Loucy (cell line): ENCODE data around the gene CLEC2L.

ENCODE experiments used
- H2AFZ ChIP-seq: fragments of 200-600 bp; sonication (generic); 2 replicates; pipeline ENCODE4 v1.6.0; 2016; ENCODE audit warnings: antibody characterized with exemption, mild to moderate bottlenecking, low read length, moderate library complexity
- H3F3A ChIP-seq: fragments of 200-600 bp; 2 replicates; pipeline ENCODE4 v1.6.0; 2016; ENCODE audit warnings: antibody characterized with exemption, low read depth, mild to moderate bottlenecking
- H3K27me3 ChIP-seq: fragments of 200-600 bp; sonication (generic); 2 replicates; pipeline ENCODE4 v1.6.1; 2014; ENCODE audit warnings: low read length, mild to moderate bottlenecking; ENCODE audit not compliant: insufficient read depth, poor library complexity, severe bottlenecking
- H3K36me3 ChIP-seq: fragments of 200-600 bp; sonication (generic); 2 replicates; pipeline ENCODE4 v1.6.1; 2016; ENCODE audit warnings: low read length; ENCODE audit not compliant: insufficient read depth
- H3K4me1 ChIP-seq: fragments of 200-600 bp; sonication (generic); 2 replicates; pipeline ENCODE4 v1.5.1; 2014; ENCODE audit warnings: low read length, mild to moderate bottlenecking; ENCODE audit not compliant: insufficient read depth, poor library complexity, severe bottlenecking
- H3K4me2 ChIP-seq: fragments of 200-600 bp; sonication (generic); 2 replicates; pipeline ENCODE4 v1.6.0; 2014; ENCODE audit warnings: antibody characterized with exemption, low read length, low read depth, mild to moderate bottlenecking; ENCODE audit not compliant: poor library complexity, severe bottlenecking
- H3K4me3 ChIP-seq: fragments of 200-600 bp; sonication (generic); 2 replicates; pipeline ENCODE4 v1.5.1; 2014; ENCODE audit warnings: low read length, mild to moderate bottlenecking, mixed read lengths; ENCODE audit not compliant: poor library complexity, severe bottlenecking
- H3K79me2 ChIP-seq: fragments of 200-600 bp; sonication (generic); 2 replicates; pipeline ENCODE4 v1.6.1; 2014; ENCODE audit warnings: low read length; ENCODE audit not compliant: insufficient read depth
- H3K9ac ChIP-seq: fragments of 200-600 bp; sonication (generic); 2 replicates; pipeline ENCODE4 v1.6.0; 2014; ENCODE audit warnings: mild to moderate bottlenecking, low read depth, low read length, moderate library complexity; ENCODE audit not compliant: poor library complexity, severe bottlenecking
- H3K9me2 ChIP-seq: fragments of 200-600 bp; sonication (generic); replicated peaks from 2 replicates; pipeline ENCODE4 v1.6.1; 2016; ENCODE audit warnings: low read depth, low read length, mixed read lengths
- H3K9me3 ChIP-seq: fragments of 200-600 bp; sonication (generic); 2 replicates; pipeline ENCODE4 v1.6.1; 2014; ENCODE audit warnings: mild to moderate bottlenecking, antibody characterized with exemption, low read length, low read depth; ENCODE audit not compliant: insufficient read depth
- H4K20me1 ChIP-seq: fragments of 200-600 bp; sonication (generic); 2 replicates; pipeline ENCODE4 v1.6.0; 2014; ENCODE audit warnings: antibody characterized with exemption, low read length, mild to moderate bottlenecking; ENCODE audit not compliant: insufficient read depth, poor library complexity, severe bottlenecking
- EZH2phosphoT487 ChIP-seq: fragments of 200-600 bp; IDR thresholded peaks from 2 replicates; pipeline ENCODE4 v1.6.1; 2018; ENCODE audit warnings: antibody characterized with exemption, mild to moderate bottlenecking, moderate library complexity, borderline replicate concordance
- TF ChIP-seq, protein P1 (sequence below): fragments of 200-600 bp; sonication (generic); conservative IDR thresholded peaks from 2 replicates; pipeline ENCODE4 v1.5.1; 2014; ENCODE audit warnings: mild to moderate bottlenecking, antibody characterized with exemption, low read length

The CLEC2L gene

DNA sequence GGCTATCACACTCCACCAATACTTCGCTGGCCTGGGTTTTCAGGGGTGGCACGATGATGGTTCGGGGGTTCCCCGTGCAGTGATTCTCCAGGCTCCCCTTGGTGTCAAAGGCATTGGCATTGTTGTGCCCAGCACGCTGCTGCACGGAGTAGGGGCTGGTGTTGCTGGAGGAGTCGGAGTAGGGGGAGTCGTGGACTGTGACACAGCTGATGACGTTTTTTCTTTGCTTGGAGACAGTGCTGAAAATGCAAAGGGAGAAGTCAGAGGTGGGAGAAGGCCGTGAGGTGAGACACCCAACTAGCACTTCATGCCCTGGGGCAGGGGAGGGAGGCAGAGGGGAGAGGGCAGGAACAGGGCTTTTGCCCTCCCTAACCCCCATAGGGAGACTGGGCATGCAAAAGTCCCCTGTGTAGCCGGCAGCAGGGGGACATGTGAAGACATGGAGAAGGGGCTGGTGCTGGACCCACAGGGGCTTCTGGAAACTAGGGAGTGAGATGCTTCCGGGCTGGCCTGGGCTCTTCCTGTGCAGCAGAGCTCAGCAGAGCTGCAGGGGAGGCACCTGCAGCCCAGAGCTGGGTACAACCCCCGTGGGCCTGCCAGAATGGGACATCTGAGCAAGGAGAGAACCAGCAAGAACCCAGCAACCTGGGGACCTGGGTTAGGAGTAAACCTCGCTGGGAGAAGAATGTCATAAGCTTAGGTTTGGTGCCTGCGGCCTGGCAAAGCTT, 60.5 kb downstream of the CLEC2L start:
- no peak overlapping the region for H3K4me3 ChIP-seq
- H4K20me1 ChIP-seq = no peaks in the 10 kb centered on the region
- no peaks in the 10 kb centered on the region for H3K27me3 ChIP-seq
- no peak overlapping the region for H3K4me2 ChIP-seq
- H3K9ac ChIP-seq = no peak overlapping the region
- no peak for TF ChIP-seq EZH2phosphoT487
- TF ChIP-seq, protein P1, sequence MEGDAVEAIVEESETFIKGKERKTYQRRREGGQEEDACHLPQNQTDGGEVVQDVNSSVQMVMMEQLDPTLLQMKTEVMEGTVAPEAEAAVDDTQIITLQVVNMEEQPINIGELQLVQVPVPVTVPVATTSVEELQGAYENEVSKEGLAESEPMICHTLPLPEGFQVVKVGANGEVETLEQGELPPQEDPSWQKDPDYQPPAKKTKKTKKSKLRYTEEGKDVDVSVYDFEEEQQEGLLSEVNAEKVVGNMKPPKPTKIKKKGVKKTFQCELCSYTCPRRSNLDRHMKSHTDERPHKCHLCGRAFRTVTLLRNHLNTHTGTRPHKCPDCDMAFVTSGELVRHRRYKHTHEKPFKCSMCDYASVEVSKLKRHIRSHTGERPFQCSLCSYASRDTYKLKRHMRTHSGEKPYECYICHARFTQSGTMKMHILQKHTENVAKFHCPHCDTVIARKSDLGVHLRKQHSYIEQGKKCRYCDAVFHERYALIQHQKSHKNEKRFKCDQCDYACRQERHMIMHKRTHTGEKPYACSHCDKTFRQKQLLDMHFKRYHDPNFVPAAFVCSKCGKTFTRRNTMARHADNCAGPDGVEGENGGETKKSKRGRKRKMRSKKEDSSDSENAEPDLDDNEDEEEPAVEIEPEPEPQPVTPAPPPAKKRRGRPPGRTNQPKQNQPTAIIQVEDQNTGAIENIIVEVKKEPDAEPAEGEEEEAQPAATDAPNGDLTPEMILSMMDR = no peak
- H3K9me2 ChIP-seq = no peaks in the 10 kb centered on the region
- H3K36me3 ChIP-seq = peaks cover 30% of the 10 kb centered on the region; the same call in 1 of the 2 replicates
- H3K4me1 ChIP-seq = peaks cover 12% of the 10 kb centered on the region
- H2AFZ ChIP-seq = no peak overlapping the region
- no peaks in the 10 kb centered on the region for H3K9me3 ChIP-seq
- no peaks in the 10 kb centered on the region for H3K79me2 ChIP-seq
- no peaks in the 10 kb centered on the region for H3F3A ChIP-seq

DNA sequence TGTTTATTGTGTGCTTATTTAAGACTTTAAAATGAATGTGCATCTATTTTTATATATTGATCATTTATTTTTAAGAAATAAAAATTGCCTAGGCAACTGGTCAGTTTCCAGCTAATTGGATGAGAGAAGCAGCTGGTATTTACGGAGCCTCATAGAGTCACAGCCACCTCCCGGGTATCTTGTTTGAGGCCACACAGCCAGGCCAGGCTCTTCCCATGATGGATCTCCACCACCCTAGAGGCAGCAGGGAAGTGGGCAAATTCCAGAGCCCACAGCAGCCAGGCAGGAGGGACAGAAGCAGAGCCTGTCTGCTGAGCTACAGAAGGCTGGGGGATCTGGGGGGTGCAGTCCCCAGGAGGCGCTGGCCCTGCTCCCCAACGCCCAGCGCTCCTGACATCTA, 61.6 kb downstream of the CLEC2L start:
- H3K9me3 ChIP-seq = no peaks in the 10 kb centered on the region
- peaks cover 12% of the 10 kb centered on the region for H3K4me1 ChIP-seq
- H2AFZ ChIP-seq = no peak overlapping the region
- no peaks in the 10 kb centered on the region for H3F3A ChIP-seq
- no peaks in the 10 kb centered on the region for H3K79me2 ChIP-seq
- H3K9ac ChIP-seq = no peak overlapping the region
- TF ChIP-seq, protein P1 = no peak
- TF ChIP-seq EZH2phosphoT487 = no peak
- H3K9me2 ChIP-seq = no peaks in the 10 kb centered on the region
- no peaks in the 10 kb centered on the region for H3K27me3 ChIP-seq
- no peaks in the 10 kb centered on the region for H4K20me1 ChIP-seq
- no peak overlapping the region for H3K4me3 ChIP-seq
- peaks cover 37% of the 10 kb centered on the region; the same call in 1 of the 2 replicates for H3K36me3 ChIP-seq
- H3K4me2 ChIP-seq = no peak overlapping the region

DNA sequence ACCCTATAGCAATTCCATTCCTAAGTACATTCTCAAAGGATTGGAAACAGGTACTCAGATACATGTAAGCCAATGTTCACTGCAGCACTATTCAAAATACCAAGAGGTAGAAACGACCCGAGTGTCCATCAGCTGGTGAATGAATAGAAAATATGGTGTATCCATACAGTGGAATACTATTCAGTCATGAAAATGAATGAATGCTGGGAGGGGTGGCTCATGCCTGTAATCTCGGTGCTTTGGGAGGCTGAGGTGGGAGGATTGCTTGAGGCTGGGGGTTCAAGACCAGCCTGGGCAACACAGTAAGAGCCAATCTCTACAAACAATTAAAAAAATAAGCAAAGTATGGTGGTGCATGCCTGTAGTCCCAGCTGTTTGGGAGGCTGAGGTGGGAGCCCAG, 62.8 kb downstream of the CLEC2L start:
- H3K79me2 ChIP-seq = no peaks in the 10 kb centered on the region
- H2AFZ ChIP-seq = no peak overlapping the region
- H3K9ac ChIP-seq = no peak overlapping the region
- H3K4me2 ChIP-seq = no peak overlapping the region
- no peak overlapping the region for H3K4me3 ChIP-seq
- no peaks in the 10 kb centered on the region for H3K9me3 ChIP-seq
- no peaks in the 10 kb centered on the region for H3K27me3 ChIP-seq
- H3F3A ChIP-seq = no peaks in the 10 kb centered on the region
- TF ChIP-seq EZH2phosphoT487 = no peak
- TF ChIP-seq, protein P1 = no peak
- peaks cover 30% of the 10 kb centered on the region; the same call in 1 of the 2 replicates for H3K36me3 ChIP-seq
- no peaks in the 10 kb centered on the region for H3K9me2 ChIP-seq
- H4K20me1 ChIP-seq = no peaks in the 10 kb centered on the region
- H3K4me1 ChIP-seq = peaks cover 12% of the 10 kb centered on the region
